ENCODE data around the gene TRAM2.
A peak's percentile ranks its signal among the peaks of the same experiment; 100 is the strongest.

Gene TRAM2

DNA sequence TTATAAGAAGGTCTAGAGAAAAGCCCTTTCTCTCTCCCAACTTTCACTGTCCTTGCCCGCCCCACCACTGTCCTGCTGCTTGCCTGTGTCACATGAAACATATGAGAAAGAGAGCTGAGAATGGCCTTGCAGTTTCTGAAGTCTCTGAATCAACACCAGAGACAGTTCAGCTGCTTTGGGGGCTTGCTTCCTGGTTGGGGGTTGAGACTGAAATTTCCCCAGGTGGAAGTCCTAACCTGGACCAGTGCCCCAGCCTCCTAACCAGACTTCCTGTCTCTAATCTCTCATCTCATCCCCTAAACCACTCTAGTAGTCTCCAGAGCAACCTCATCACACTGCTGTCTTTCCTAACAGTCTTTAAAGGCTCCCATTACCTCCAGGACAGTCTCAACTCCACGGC is 10.7 kb downstream of the TRAM2 start:
- no peak for DNase-seq

DNA sequence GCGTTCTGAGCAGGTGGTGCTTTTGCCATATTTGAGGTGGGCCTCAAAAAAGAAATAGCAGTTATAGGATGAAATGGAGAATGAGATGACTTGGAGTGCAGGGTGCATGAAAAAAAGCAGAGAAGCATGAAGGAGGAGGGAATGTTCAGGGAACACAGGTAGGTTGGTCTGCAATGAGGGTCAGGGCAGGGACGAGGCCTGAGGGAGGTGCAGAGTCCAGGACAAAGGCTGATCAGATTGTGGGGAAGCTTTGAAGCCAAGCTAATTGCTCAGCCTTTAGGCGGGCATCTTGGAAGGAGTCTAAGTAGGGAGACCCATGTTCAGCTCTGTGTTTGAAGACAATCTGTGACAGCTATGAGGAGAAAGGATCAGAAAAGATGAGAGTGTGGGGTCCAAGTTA is 12.0 kb downstream of the TRAM2 start:
- DNase-seq, result no peak

DNA sequence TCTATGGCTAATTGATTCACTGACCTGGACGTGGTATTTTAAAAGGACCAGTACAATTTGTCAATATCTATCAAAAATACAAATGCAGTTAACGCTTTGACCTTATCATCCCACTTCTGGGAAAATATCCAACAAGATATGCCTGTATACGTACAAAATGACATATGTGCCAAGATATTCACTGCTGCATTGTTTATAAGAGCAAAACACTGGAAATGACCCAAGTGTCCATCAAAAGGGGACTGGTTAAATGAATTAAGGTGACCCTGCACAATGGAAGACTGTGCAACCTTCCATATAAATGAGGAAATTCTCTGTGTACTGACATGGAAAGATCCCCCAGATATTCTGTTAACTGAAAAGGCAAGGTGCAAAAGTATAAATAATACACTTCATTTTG is 13.9 kb downstream of the TRAM2 start:
- DNase-seq, result no peak

DNA sequence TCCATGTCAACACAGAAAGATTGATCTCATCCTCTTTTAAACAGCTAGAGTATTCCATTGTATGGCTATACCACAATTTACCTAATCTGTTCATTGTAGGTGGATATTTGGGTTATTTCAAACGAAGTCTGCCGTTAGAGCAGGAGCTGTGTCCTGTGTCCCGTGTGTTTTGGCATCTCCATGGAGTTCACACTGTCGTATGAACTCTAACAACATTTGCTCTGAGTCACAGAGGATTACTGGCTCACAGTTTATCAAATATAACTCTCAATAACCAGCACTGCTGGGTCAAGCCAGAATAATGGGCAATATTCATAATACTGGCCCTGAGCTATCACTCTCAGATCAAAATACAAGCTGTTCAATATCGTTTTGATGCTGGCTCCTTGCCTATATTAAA is 16.4 kb downstream of the TRAM2 start:
- peak; percentile 37 for DNase-seq

DNA sequence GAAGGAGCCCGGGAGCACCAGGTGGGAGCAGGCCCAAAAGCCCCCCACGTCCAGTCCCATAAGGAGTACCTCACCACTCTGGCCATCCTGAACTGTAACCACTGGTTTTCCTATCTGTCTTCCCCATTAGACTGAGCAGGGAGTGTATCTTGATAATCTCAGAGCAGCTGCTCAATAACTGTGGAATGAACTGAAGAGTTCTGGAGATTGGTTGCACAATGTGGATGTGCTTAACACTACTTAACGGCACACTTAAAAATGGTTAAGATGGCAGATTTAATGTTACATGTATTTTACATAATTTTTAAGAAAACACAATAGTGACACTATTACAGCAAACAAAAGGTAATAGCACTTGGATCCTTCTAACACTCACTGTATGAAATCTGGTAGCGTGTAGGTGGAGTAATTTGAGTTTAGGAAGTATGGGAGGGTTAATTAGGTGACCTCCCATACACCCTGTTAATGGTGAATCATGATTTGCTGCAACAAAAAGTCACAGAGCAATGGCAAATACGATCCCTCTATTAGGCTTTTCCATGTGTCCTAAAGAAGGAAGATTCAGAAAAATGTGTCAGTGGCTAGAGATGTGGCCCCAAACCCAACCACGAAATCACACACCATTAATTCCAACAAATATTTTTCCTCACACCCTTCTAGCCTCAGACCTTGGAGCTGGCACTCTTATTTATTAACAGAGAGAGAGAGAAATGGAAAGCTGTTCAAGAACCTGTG is 18.4 kb downstream of the TRAM2 start:
- DNase-seq, result no peak

DNA sequence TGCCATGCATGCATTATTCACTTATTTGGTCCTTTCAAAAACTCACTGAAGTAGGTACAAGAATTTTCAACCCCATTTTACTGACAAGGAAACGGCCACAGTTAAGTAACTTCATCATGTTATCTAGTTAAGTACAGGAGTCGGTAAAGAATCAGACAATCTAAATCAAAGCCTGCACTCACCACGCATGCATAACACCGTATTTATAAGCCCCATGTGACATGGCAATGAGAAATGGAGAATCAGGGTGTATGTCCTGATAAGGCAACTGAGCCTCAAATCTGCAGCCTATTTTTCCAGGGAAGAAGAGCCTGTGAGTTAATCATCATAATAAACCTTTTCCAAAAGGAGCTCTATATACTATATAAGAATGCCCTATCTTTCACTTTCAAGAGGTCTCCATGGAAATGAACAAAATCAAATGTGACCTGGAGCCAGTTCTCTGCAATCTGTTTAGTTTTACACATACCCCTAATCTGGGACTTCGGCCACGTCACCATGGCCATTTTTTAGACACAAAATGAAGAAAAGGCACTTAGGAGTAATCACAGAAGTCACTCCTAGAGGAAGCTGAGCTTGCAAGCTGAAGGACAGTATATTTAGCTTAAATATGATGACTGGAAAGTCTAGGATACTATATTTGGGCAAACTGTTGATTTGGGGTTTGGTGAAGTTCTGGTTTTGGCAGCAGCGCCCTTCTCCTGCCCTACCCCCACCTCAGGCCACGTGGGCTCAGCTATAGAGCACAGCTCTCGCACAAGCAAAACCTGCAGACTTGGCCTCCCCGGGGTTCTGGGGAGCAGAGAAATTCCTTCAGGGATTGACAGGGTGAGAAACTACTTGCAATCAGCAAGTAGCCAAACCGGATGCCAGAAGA is 19.2 kb downstream of the TRAM2 start:
- DNase-seq, result peak; percentile 34

DNA sequence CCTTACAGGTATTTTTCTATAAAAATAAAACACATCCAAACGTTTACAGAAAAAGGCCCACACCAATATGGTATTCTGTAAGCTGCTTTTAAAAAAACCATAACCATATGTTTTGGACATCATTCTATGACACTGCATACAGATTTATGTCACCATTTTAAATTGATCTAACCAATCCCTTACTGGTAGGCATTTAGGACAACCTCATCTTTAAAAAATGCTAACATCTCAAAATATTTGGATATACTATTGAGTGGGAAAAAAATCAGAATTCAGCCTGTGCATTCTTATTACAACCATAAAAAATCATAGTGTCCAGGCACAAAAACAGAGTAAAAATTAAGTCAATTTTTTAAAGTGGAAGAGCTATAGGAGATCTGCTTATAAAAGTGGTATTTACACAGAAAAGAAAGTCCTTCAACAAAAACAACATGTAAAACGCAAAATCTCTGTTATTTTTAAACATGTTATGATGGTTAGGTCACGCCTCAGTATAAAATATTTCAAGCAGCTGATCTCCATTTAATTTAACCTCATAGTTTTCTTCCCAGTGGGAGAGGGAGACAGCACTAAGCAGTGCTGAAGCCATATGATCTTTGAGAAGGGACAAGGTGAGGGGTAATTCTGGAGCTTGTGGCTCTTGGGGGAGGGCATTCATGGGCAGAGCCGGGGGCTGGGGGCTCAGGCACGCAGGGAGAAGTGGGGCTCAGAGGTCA is 21.2 kb downstream of the TRAM2 start:
- DNase-seq, result peak; percentile 85

DNA sequence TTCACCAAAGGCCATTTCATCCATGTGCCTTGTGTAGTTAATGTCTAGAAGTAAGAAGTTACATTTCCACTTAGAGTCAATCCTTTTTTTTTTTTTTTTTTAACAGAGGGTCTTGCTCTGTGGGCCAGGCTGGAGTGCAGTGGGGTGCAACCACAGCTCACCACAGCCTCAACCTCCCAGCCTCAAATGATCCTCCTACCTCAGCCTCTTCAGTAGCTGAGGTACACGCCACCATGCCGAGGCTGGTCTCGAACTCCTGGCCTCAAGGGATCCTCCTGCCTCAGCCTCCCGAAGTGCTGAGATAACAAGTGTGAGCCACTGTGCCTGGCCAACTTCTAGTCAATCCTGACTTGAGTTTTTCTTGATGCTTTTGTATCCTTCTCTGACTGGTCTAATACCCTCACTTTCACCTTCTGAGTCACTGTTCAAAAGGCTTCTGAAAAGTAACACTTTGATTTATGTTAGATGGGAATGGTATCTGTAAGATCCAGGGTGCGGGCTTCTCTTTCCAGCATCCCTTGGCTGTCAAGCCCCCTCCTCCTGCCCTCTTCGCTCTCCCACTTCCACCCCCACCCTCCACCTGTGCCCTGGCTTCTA is 22.1 kb downstream of the TRAM2 start:
- DNase-seq, result peak; percentile 36

DNA sequence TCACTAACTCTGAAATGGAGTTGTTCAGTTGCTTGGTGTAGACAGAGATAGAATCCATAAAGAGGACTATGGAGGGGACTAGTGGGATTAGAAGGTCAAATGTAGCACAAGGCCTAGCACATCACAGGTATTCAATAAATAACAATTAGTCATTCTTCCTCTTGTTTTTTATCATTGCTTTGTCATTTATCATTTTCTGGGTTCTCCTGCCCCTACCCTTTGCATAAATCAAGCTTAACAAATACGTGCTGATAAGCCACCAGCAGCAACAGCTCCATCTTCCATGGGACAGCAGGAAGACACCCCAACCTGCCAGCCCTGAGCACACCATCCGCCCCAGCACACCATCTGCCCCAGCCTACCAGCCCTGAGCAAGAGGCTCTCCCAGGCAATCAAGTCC is 23.1 kb downstream of the TRAM2 start:
- DNase-seq, result no peak

DNA sequence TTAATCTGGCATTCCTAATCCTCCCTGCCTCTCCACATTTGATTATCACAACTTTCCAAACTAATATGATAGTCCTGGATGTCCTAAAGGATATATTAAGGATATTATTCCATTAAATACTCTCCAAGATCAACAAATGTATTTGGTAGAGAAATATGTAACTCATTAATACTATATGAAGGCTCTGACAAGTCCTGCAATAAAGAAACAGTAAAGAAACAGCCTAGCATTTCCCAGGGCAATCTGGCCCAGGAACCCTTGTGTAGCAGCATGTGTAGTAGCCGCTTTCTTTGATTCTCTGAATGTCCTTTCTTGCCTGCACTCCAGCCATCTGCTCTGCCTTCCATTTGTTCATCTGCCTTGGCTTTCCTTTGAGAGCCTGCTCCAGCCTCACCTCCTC is 23.7 kb downstream of the TRAM2 start:
- DNase-seq, result no peak

DNA sequence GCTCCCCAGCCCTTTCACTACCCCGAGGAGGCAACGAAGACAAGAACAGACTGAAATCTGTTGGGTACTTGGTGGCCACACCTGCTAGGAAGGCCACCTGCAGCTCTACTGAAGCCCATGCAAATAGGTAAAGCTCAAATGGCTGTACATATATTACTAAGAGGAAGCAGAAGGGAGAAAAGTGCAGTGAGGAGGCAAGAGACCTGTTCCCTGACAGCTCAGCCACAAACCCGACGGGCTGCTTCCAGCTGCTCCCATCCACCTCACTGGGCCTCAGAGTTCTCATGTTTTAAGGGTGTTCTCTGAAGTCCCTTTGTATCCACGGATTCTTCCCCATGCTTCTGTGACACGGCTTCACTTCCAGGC is 24.6 kb downstream of the TRAM2 start:
- DNase-seq, result no peak

DNA sequence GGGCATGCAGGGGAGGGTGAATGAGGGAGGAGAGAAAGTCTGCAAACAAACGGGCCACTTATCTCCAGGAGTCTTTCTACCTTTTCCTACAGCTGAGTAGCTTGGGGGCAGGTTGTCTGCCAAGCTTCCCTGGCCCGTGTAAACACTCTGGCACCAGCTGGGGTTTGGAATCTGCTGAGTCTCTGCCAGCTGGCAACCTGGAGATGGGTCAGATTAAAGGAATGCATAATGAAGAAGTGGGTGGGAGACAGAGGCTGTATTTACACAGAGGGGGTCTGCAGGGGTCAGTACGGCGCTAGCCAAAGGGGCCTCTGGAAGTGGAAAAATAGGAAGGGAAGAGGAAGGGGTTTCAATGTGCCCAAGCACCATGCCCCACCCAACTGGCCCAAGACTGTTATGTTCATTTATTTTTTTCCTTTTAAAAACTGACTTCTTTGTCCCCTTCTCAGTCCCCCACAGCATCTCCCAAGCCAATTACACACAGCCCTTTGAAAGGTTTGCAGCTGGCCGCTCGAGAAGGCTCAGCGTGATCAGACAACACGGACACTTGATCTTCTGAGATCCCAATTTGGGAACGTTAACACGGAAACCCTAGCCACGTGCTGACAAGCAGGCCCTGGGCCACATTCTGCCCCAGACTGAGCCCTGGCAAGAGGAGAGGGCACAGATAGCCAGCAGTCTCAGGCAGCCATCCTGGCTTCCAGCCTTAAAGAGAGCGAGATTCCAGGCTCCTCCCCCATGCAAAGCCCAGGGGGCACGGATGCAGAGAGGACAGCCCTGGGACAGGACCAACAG is 25.2 kb downstream of the TRAM2 start:
- peak; percentile 79 for DNase-seq

DNA sequence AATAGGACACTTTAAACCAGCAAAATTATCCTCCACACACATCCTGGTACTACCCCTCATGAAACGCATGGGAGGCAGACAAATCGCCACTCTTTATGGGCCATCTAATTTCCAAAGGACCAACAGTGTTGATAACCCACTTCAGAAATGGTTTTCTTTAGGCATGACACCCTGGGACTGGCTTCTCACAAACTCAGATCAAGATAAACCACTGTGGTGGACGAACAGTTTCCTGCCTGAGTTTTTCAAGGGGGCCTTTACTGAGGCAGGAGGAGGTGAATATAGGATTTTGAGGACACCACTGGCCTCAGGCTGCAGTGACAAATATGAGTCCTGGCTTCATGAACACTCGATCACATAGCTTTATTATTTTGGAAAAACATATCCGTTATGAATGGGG is 26.0 kb downstream of the TRAM2 start:
- DNase-seq, result no peak

DNA sequence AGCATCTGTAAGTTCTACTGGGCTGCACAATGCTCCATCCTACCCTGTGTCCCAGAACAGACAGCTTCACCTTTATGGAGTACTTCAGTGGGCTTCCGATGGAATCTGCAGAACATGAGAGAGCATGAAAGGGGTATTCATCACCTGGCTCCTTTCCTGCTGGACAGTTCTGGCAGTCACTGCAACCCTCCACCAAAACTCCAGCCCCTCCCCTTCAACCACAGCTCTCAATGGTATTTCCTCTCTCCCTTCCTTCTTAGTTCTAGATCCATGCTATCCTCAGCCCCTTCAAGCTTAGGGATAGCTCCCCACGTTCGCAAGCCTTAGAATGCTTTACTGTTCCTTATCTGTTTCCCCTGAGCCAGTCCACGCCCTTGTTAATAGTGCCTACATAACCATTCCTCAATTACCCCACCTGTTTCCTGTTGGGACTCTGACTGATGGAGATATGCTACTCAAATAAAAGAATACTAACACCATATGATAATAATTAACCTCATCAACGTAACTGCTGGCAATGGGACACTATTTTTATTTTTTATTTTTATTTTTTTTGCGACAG is 26.8 kb downstream of the TRAM2 start:
- peak; percentile 25 for DNase-seq

DNA sequence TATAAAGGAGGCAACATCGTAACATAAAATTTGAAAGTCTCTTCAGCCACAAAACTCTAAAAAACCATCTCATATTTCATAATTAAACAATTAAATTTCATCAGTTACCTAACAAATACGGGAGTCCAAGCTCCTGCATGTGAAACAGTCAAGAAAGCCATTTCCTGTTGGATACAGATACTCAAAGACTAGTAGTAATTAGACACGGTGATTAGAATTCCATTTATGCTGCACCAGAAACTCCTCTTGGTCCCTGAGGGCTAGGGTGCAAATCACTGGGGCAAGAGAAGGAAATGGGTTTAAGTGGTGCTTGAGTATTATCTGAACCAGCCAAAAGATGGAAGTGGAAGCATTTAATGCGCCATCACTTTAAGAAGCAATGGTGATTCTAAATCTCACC is 27.4 kb downstream of the TRAM2 start:
- no peak for DNase-seq

DNA sequence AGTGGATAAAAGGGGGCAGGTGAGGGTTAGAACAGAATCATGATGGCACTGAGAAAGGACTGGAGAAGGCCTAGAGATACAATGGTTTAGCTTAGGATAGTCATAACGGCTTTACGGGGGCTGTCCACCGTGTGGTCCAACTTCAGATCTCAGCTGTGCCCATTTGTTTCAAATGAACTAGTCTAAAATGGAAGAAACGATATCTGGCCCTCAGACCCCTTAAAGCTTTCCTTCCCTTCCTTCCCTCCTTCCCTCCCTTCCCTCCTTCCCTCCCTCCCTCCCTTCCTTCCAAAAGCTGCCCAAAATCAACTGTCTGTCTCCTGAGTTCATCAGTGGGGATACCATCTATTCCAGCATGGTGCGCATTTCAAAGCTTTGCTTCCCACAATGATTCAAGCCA is 27.9 kb downstream of the TRAM2 start:
- no peak for DNase-seq

DNA sequence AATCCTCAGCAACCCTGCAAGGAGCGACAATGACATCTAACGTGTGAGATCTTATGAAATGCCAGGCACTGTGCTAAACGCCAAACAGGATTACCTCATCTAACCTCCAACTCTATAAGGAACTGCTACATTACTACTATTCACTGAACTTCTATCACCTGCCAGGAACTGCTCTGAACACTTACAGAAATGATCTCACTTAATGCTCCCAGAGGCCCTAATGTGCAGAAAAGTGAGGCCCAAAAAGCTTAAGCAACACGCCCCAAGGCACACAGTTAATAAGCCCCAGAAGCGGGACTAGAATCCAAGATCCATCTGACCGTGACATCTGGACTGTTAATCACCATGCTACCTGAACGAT is 28.5 kb downstream of the TRAM2 start:
- no peak for DNase-seq

DNA sequence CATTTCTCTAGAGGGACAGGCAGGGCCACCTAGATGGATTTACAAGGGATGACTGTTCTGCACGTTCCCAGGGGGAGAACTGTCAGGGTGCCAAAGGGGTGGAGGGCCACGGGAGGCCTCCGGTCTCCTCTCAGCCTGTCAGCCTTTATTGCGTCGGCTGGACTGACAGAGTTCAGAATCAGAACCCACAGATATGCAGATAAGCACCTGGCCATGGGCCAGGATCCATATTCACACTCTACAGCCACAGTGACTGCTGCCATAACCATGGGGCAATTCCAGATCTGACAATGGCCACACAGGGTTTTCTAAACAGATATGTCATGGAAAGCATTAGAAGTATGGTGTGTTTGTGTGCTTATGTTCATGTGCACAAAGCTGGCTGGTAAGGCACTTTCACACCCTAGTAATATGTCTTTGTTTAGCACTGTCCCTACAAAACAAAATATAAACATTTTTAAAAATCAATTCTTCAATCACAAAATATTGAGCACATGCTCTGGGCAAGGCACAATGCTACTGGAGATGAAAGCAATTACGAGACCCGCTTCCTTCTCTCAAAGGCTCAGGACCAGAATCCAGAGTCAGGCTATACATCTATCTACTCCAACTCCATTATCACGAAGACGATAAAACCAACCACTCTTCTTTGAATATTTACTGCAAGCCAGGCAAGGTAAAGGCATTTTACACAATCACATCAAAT is 29.1 kb downstream of the TRAM2 start:
- DNase-seq, result peak; percentile 69

DNA sequence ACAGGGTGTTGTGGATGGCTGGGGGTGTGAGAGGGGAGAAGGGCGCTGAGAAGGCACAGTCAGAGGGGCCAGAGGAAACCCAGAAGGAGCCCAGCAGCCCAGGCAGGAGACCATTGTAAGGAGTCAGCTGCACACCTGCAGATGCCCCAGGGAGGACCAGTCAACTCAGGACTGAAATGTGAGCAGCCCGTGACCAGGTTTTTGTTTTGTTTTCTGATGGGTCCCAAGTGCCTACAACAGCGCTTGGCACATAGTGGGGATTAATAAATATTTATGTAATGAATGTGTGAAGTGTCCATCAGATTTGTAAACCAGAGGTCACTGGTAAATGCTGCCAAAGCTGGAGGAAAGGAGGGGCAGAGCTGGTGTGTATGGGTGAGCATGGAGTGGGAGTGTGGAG is 30.2 kb downstream of the TRAM2 start:
- no peak for DNase-seq

DNA sequence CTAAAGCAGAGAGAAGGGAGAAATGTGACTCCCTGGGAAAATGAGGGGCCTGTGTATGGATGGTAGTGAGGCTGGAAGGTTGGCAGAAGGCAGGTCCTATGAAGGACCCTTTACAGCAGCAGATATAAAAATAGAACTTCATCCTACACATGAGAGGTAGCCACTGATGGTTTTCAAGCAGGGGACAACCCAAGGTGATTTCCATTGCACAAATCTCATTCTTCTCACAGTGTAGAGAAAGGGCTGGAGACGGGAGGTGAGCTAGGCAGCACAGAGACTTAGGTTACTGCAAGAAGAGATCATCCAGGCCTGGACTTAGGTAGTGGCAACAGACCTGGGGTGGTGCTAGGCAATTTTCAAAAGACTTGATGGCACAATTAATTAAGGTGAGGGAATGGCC is 30.7 kb downstream of the TRAM2 start:
- no peak for DNase-seq

DNA sequence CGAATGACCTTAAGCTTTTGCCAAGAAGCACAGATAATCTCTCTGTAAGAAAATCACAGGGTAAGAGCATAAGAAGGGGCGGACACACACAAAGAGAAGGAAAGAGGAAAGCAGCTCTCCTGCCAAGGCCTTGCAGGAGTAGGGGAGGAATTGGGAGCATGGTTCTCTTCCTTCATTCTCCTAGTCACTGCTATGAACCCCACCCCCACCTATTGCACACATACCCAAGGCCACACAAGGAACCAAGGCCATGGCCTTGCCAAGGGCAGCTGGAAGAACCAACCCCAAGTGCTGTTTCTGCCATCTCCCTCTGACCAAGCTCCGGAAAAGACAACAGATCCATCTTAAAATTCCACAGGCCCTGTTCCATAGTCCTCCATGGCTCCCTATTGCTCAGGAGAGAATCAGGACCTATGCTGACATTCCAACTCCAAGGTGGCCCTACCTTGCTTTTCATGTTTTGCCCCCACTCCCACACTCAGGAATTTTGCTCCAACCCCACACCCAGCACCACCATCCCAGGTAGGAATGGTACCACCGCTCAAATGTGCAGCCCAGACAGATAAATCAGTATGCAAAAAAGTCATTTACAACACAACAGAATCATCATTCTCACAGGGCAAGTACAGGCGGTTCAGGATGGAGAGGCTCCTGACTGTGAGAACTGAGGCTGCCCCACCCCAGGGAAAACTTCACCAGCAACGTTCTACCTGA is 31.3 kb downstream of the TRAM2 start:
- no peak for DNase-seq

Measured in fibroblast of skin of back (primary cell).